GM12878 (cell line): Measurements from ENCODE around the gene PUDP. TPM values are rescaled to one million over a fixed set of nuclear protein-coding genes. Genes with fewer than 3 reads are reported as not detected.

ENCODE experiments used
- ASH2L ChIP-seq: fragments of 300-600, 200-600 bp; sonication (generic); IDR thresholded peaks from 2 replicates; pipeline ENCODE4 v1.6.1; 2017; ENCODE audit warnings: low read depth, mild to moderate bottlenecking, borderline replicate concordance
- CBX3 ChIP-seq: fragments of 200-600 bp; sonication (generic); IDR thresholded peaks from 2 replicates; pipeline ENCODE4 v1.6.1; 2016; ENCODE audit warnings: low read depth, borderline replicate concordance
- DPF2 ChIP-seq: fragments of 450-650 bp; IDR thresholded peaks from 2 replicates; pipeline ENCODE4 v1.6.1; 2017; ENCODE audit warnings: mild to moderate bottlenecking
- ELK1 ChIP-seq: IDR thresholded peaks from 2 replicates; pipeline ENCODE4 v1.6.1; 2012; ENCODE audit warnings: low read depth, low read length, improper control_type of control experiment
- GABPA ChIP-seq: IDR thresholded peaks from 2 replicates; pipeline ENCODE4 v1.6.1; 2014; ENCODE audit warnings: antibody characterized with exemption, low read depth, mild to moderate bottlenecking, inconsistent platforms
- MLLT1 ChIP-seq: fragments of 450-650 bp; IDR thresholded peaks from 2 replicates; pipeline ENCODE4 v1.6.1; 2016; ENCODE audit warnings: mild to moderate bottlenecking
- MXI1 ChIP-seq: fragments of 150-350 bp; IDR thresholded peaks from 2 replicates; pipeline ENCODE4 v1.6.1; 2011; ENCODE audit warnings: low read depth, mild to moderate bottlenecking, inconsistent platforms, low read length, improper control_type of control experiment
- PAX5 ChIP-seq: IDR thresholded peaks from 2 replicates; pipeline ENCODE4 v1.6.1; 2011; ENCODE audit warnings: low read depth, low read length, borderline replicate concordance
- PML ChIP-seq: IDR thresholded peaks from 2 replicates; pipeline ENCODE4 v1.6.1; 2012; ENCODE audit warnings: low read length, inconsistent platforms
- RELA ChIP-seq: fragments of 450-650 bp; IDR thresholded peaks from 2 replicates; pipeline ENCODE4 v1.8.0; 2014; ENCODE audit warnings: borderline replicate concordance; ENCODE audit not compliant: partially characterized antibody
- RELB ChIP-seq: fragments of 450-650 bp; IDR thresholded peaks from 2 replicates; pipeline ENCODE4 v1.6.1; 2017; ENCODE audit warnings: low read depth, mild to moderate bottlenecking, moderate library complexity
- RFX5 ChIP-seq: IDR thresholded peaks from 2 replicates; pipeline ENCODE4 v1.6.1; 2011; ENCODE audit warnings: low read depth, low read length, improper control_type of control experiment
- SMC3 ChIP-seq: IDR thresholded peaks from 2 replicates; pipeline ENCODE4 v1.6.1; 2011; ENCODE audit warnings: low read length, improper control_type of control experiment, borderline replicate concordance
- TBL1XR1 ChIP-seq: IDR thresholded peaks from 2 replicates; pipeline ENCODE4 v1.6.1; 2012; ENCODE audit warnings: low read depth, low read length, improper control_type of control experiment
- YY1 ChIP-seq: IDR thresholded peaks from 2 replicates; pipeline ENCODE4 v1.6.1; 2011; ENCODE audit warnings: low read depth, mild to moderate bottlenecking, low read length
- ZBTB4 ChIP-seq: fragments of 450-650 bp; formaldehyde crosslinking; IDR thresholded peaks from 2 replicates; pipeline ENCODE4 v1.4.0; 2022; ENCODE audit warnings: mild to moderate bottlenecking, moderate library complexity
- ZBTB40 ChIP-seq: fragments of 450-650 bp; IDR thresholded peaks from 2 replicates; pipeline ENCODE4 v1.6.1; 2016; ENCODE audit warnings: mild to moderate bottlenecking, moderate library complexity, borderline replicate concordance
- ZNF24 ChIP-seq: fragments of 450-650 bp; IDR thresholded peaks from 2 replicates; pipeline ENCODE4 v1.6.1; 2017; ENCODE audit warnings: antibody characterized with exemption, mild to moderate bottlenecking
- ZZZ3 ChIP-seq: IDR thresholded peaks from 2 replicates; pipeline ENCODE4 v1.6.1; 2011; ENCODE audit warnings: low read depth; ENCODE audit not compliant: control insufficient read depth, insufficient read length
- polyA plus RNA-seq, 11 experiments: library from polyadenylated mRNA; depleted of rRNA in 4 of 11; unstranded in 6 of 11; stranded (reverse) in 5 of 11; fragments of >200 nt; fragmentation: Nextera tagmentation in 4 of 11; fragmentation: Illumina TruSeq in 1 of 11; extraction: Ambion mirVana in 4 of 11; extraction: Trizol in 1 of 11; gene quantifications; 1 replicate in 1 of 11; 2 replicates in 10 of 11; pipeline versions ENCODE4 v1.2.1 to v1.2.3, GENCODE V29; 2011 to 2016; ENCODE audit warnings: inconsistent platforms in 2 of 11, missing spikeins in 2 of 11, low read depth in 1 of 11
- total RNA-seq, 4 experiments: library from RNA; depleted of rRNA in 3 of 4; stranded (reverse); fragments of >200 nt in 3 of 4; fragmentation: Illumina TruSeq in 1 of 4; extraction: Trizol in 1 of 4; gene quantifications; 2 replicates each; pipeline versions ENCODE4 v1.2.1 to v1.2.3, GENCODE V29; 2013 to 2021

Gene PUDP
- total and polyA plus RNA-seq, 10 of the 15 experiments (the other 5 are each of a cell fraction or from before 2014, with no cell fraction given) = 30.8 to 83.5 (median 61.7) TPM

- TF ChIP-seq RFX5 (no peak), MXI1 (peak; percentile 45; the same call in 1 of the 2 replicates), ZBTB4 (no peak), GABPA (0 out of 2 replicates have a peak, but pooled peaks have one; percentile 15), PAX5 (peak; percentile 88), PML (peak; percentile 69), RELB (peak; percentile 88), DPF2 (peak; percentile 75; the same call in 1 of the 2 replicates), ZNF24 (no peak), TBL1XR1 (peak; percentile 88), ZZZ3 (no peak), ASH2L (peak; percentile 70), CBX3 (no peak), SMC3 (0 out of 2 replicates have a peak, but pooled peaks have one; percentile 23), MLLT1 (peak; percentile 79), RELA (no peak), YY1 (no peak), ZBTB40 (no peak), ELK1 (no peak)
These were observed 88.6 kb downstream of the PUDP start (continued) for GRCh38 chrX:7059214-7059838.
